Measurements from ENCODE around the gene PALD1. TPM values are rescaled to one million over a fixed set of nuclear protein-coding genes. Genes with fewer than 3 reads are reported as not detected.

Gene PALD1
- total and polyA plus RNA-seq, 9 of the 15 experiments (the other 6 are each of a cell fraction or from before 2014, with no cell fraction given), result 0.03 to 0.29 (median 0.09) TPM; not detected in 2

DNA sequence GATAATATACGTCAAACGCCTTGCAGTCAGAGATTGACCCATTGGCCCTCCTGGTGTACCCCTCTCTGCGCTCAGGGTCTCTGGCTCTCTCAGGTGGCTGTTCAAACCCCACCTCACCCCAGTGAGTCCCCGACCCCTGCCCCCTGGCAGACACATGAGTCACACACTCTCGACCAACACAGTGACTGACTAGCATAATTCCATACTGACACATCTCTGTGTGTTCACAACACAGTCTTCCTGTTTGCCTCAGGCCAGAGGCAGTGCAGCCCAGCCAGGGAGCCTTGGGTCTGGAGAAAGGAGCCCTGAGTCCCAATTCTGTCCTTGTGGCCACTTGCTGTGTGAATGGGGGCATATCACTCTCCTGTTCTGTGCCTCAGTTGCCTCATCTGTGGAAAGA lies 40.1 kb downstream of the PALD1 start:
- CTCF ChIA-PET (ENCODE audit: low intra/inter-chr PET ratio), result no interaction called here
- no peak for TF ChIP-seq BHLHE40 (IDR thresholded peaks at IDR 0.05; ENCODE audit: low read length)
- TF ChIP-seq HNRNPH1 (optimal IDR thresholded peaks at IDR 0.05; ENCODE audit: low read depth, low read length), result no peak
- TF ChIP-seq PCBP2 (IDR thresholded peaks at IDR 0.05; ENCODE audit: low read depth, low read length, poor library complexity, severe bottlenecking), result no peak
- Histone ChIP-seq H2AFZ (ENCODE audit: low read depth, low read length) (no peak overlapping the region), H4K20me1 (replicated peaks; ENCODE audit: control insufficient read depth, insufficient read depth, low read length) (no peaks in the 10 kb centered on the region), H3K9ac (ENCODE audit: insufficient read depth in 1 of 2, low read depth in 2 of 2, low read length in 2 of 2) (no peak overlapping the region), H3K9me1 (ENCODE audit: control insufficient read depth, insufficient read depth, low read length) (no peaks in the 10 kb centered on the region), H3K4me3 (no peak overlapping the region), H3K9me3 (replicated peaks; ENCODE audit: control insufficient read depth, insufficient read depth, low read depth, low read length) (no peaks in the 10 kb centered on the region), H3K4me1 (replicated peaks in 1 of 2; ENCODE audit: control insufficient read depth in 2 of 2, insufficient read depth in 2 of 2, low read length in 2 of 2) (peaks cover 0 to 2% of the 10 kb centered on the region in 2 experiments; a peak in 1 of 5 replicates), H3K36me3 (ENCODE audit: control insufficient read depth, insufficient read depth, low read length) (no peaks in the 10 kb centered on the region), H3K4me2 (ENCODE audit: insufficient read depth, low read length) (no peak overlapping the region), H3K27me3 (ENCODE audit: control insufficient read depth in 2 of 2, insufficient read depth in 2 of 2, low read length in 2 of 2) (peaks cover 67 to 91% of the 10 kb centered on the region in 2 experiments), H3K27ac (ENCODE audit: extremely low read depth, low read depth, low read length) (no peak overlapping the region), H3K79me2 (ENCODE audit: control insufficient read depth, insufficient read depth, low read length) (no peaks in the 10 kb centered on the region)
- intact Hi-C loops (cut with micrococcal nuclease) (no loop called here), in situ Hi-C loops (cut with MboI) (no loop called here)
- 1% methylated on average over 5 of the region's 5 CpGs for WGBS (ENCODE audit: insufficient coverage, low coverage, missing lambda C conversion rate)
- ATAC-seq (no peak), DNase-seq (ENCODE audit: extremely low read depth in 1 of 4, low spot score in 3 of 4) (no peak), FAIRE-seq (no peak)
- POLR2A ChIA-PET, result interaction anchor here (1.0 kb wide), 1 partner anchor 15 kb away, joined by 3 read pairs; no protein-coding TSS in a partner anchor
- BruUV-seq (replicated peaks), result no TSS peak

DNA sequence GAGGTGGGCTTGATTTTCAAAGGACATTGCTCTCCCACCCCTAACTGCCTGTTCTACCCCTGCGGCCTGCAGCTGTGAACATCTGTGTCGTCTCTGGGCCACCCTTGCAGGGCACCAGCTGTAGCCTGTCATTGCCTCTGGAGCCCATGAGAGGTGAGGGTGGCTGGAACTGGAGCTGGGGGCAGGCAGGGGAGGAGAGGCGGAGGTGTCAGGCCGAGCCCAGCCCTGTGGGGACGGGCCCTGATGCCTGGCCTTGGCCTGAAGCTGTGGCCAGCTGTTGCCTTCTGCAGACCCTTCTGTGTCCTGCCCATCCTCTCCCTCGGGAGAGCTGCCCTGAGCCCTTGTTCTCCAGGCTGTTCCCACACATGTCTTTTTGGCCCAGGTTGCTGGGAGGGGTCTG lies 44.5 kb downstream of the PALD1 start:
- BruUV-seq (replicated peaks), result no TSS peak
- 0% methylated on average over 3 of the region's 6 CpGs for WGBS (ENCODE audit: insufficient coverage, low coverage, missing lambda C conversion rate)
- Histone ChIP-seq H2AFZ (ENCODE audit: low read depth, low read length) (no peak overlapping the region), H3K4me3 (no peak overlapping the region), H3K27ac (ENCODE audit: extremely low read depth, low read depth, low read length) (no peak overlapping the region), H3K27me3 (ENCODE audit: control insufficient read depth in 2 of 2, insufficient read depth in 2 of 2, low read length in 2 of 2) (peaks cover 41 to 60% of the 10 kb centered on the region in 2 experiments), H3K9me1 (ENCODE audit: control insufficient read depth, insufficient read depth, low read length) (no peaks in the 10 kb centered on the region), H3K4me2 (ENCODE audit: insufficient read depth, low read length) (no peak overlapping the region), H3K9me3 (replicated peaks; ENCODE audit: control insufficient read depth, insufficient read depth, low read depth, low read length) (no peaks in the 10 kb centered on the region), H3K79me2 (ENCODE audit: control insufficient read depth, insufficient read depth, low read length) (no peaks in the 10 kb centered on the region), H3K36me3 (ENCODE audit: control insufficient read depth, insufficient read depth, low read length) (no peaks in the 10 kb centered on the region), H4K20me1 (replicated peaks; ENCODE audit: control insufficient read depth, insufficient read depth, low read length) (no peaks in the 10 kb centered on the region), H3K9ac (ENCODE audit: insufficient read depth in 1 of 2, low read depth in 2 of 2, low read length in 2 of 2) (no peak overlapping the region), H3K4me1 (replicated peaks in 1 of 2; ENCODE audit: control insufficient read depth in 2 of 2, insufficient read depth in 2 of 2, low read length in 2 of 2) (no peaks in the 10 kb centered on the region)
- DNase-seq (ENCODE audit: extremely low read depth in 1 of 4, low spot score in 3 of 4) (no peak), ATAC-seq (no peak), FAIRE-seq (no peak)
- CTCF ChIA-PET (ENCODE audit: low intra/inter-chr PET ratio), result no interaction called here
- in situ Hi-C loops (cut with MboI), result no loop called here
- intact Hi-C loops (cut with micrococcal nuclease), result no loop called here
- TF ChIP-seq CREBBP (IDR thresholded peaks at IDR 0.05; ENCODE audit: low read depth, low read length) (no peak), ARID1B (IDR thresholded peaks at IDR 0.05) (no peak), MBD2 (IDR thresholded peaks at IDR 0.05; ENCODE audit: borderline replicate concordance, low read depth) (no peak), BRD4 (IDR thresholded peaks at IDR 0.05) (no peak), HNRNPUL1 (IDR thresholded peaks at IDR 0.05; ENCODE audit: low read length) (no peak)
- TF ChIP-seq, protein P1, sequence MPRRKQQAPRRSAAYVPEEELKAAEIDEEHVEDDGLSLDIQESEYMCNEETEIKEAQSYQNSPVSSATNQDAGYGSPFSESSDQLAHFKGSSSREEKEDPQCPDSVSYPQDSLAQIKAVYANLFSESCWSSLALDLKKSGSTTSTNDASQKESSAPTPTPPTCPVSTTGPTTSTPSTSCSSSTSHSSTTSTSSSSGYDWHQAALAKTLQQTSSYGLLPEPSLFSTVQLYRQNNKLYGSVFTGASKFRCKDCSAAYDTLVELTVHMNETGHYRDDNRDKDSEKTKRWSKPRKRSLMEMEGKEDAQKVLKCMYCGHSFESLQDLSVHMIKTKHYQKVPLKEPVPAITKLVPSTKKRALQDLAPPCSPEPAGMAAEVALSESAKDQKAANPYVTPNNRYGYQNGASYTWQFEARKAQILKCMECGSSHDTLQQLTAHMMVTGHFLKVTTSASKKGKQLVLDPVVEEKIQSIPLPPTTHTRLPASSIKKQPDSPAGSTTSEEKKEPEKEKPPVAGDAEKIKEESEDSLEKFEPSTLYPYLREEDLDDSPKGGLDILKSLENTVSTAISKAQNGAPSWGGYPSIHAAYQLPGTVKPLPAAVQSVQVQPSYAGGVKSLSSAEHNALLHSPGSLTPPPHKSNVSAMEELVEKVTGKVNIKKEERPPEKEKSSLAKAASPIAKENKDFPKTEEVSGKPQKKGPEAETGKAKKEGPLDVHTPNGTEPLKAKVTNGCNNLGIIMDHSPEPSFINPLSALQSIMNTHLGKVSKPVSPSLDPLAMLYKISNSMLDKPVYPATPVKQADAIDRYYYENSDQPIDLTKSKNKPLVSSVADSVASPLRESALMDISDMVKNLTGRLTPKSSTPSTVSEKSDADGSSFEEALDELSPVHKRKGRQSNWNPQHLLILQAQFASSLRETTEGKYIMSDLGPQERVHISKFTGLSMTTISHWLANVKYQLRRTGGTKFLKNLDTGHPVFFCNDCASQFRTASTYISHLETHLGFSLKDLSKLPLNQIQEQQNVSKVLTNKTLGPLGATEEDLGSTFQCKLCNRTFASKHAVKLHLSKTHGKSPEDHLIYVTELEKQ (CRISPR knock-in tag; IDR thresholded peaks at IDR 0.05), result no peak
- POLR2A ChIA-PET, result interaction anchor here (0.6 to 1.6 kb wide), 6 partner anchors 8 to 291 kb away, joined by 3 to 4 read pairs (median 4); partner anchors contain the start of gene EIF4EBP2
